Right ventricle myocardium superior (tissue), 1 donor: ENCODE results near the gene ABCC3. TPM values are rescaled to one million over a fixed set of nuclear protein-coding genes. Genes with fewer than 3 reads are reported as not detected.
"Not testable (repeated sequence)": the region's sequence is repeated elsewhere in the genome, so short reads cannot be mapped to it uniquely, and the experiment has no call there.

Experiments
- ATAC-seq: fragments of 200-7000 bp; cut with Tn5 transposase; one replicate; pipeline ENCODE4 v1.9.1; 2020; ENCODE audit warnings: mild to moderate bottlenecking; ENCODE audit not compliant: poor library complexity
- DNase-seq: peaks from one replicate; pipeline ENCODE4 v3.0.0-alpha.2; 2020
- intact Hi-C: fragments of 100-400 bp; cut with DNase I; formaldehyde crosslinking; loops from one replicate; pipeline ENCODE4 v1.11.2; 2022
- total RNA-seq: library from RNA; stranded (reverse); fragmentation: NEBNext Ultra II Directional; extraction: Animal tissue kit (Norgen Biotek cat#: 25700); gene quantifications from one replicate; pipeline ENCODE4 v1.2.1, GENCODE V29; 2021
- donor health status: DM: no; HTN: yes; CAD: no; lungs with severe emphysema.

ABCC3 gene
- total RNA-seq, 1 donor from 2014 or later = 0.43 TPM

DNA sequence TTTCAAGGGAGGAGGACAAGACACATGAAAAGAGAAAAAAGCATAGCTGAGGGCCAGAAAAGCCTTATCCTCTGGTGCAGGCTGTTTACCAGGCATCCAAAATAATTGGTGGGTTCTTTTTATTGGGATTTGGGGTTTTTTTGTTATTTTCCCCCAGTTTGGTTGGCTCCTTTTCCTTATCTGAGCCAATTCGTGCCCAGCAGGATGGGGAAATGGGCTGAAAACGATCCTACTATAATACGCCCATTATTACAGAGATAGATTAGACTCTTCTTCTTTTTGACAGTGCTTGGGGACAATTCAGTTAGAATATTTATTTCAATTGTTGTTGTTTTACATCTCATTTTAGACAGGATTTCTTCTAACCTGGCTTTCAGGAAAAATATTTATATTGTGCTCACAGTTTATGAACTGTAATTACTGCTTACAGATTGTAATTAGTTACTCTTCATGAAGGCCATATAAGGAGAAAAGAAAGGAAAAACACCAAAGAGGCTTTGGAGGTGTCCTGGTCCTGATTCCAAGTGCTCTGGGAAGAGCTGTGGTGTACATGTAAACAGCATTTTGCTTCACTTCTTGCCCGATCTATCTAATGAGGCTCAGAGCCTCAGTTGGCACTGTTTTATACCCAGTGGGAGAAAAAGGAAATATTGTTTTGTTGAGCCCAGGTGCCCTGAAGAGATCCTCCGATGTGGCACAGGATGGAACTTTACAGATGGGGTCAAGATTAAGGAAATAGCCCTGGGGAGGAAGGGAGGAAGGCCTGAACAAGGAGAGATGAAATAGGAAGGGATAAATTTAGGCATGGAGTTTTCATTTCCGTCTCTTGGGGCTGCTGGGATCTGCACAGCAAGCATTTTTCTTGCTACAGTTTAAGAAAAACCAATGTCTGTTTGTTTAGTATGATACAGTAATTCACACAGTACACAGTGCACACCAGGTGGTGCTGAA lies 73.6 kb downstream of the ABCC3 start:
- intact Hi-C loops = no loop called here
- DNase-seq (no peak), ATAC-seq (peak; percentile 28)

GRCh38 chr17:50709053-50709452 lies 74.4 kb downstream of the ABCC3 start:
- intact Hi-C loops, DNase-seq, ATAC-seq: not testable (repeated sequence)

GRCh38 chr17:50710025-50710424 lies 75.3 kb downstream of the ABCC3 start:
- intact Hi-C loops = no loop called here
- ATAC-seq (no peak), DNase-seq (no peak)

- no peak for DNase-seq
- intact Hi-C loops = no loop called here
- no peak for ATAC-seq
These were observed 76.0 kb downstream of the ABCC3 start for GRCh38 chr17:50710650-50711049.

DNA sequence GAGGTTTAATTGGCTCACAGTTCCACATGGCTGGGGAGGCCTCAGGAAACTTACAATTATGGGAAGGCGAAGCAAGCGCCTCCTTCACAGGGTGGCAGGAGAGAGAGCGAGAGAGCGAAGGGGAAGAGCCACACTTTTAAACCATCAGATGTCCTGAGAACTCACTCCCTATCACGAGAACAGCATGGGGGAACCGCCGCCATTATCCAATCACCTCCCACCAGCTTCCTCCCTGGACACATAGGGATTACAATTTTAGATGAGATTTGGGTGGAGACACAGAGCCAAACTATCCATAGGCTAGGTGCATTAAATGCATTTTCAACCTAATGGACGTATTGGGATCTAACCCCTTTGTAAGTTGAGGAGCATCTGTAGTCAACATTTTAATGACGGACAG lies 78.0 kb downstream of the ABCC3 start:
- ATAC-seq = no peak
- intact Hi-C loops = no loop called here
- DNase-seq = no peak

GRCh38 chr17:50715471-50715870 lies 80.8 kb downstream of the ABCC3 start:
- intact Hi-C loops = no loop called here

GRCh38 chr17:50719144-50719923 lies 84.7 kb downstream of the ABCC3 start, which contains the start of gene LUC7L3:
LUC7L3 (plus strand) TSS chr17:50719603; CDS start chr17:50719733, 130 bp downstream.
- peak; percentile 96 for DNase-seq
- peak; percentile 99 for ATAC-seq
- intact Hi-C loops = no loop called here

More at GRCh38 chr17:50715471-50715870, 80.8 kb downstream of the ABCC3 start:
- DNase-seq (no peak), ATAC-seq (no peak)

DNA sequence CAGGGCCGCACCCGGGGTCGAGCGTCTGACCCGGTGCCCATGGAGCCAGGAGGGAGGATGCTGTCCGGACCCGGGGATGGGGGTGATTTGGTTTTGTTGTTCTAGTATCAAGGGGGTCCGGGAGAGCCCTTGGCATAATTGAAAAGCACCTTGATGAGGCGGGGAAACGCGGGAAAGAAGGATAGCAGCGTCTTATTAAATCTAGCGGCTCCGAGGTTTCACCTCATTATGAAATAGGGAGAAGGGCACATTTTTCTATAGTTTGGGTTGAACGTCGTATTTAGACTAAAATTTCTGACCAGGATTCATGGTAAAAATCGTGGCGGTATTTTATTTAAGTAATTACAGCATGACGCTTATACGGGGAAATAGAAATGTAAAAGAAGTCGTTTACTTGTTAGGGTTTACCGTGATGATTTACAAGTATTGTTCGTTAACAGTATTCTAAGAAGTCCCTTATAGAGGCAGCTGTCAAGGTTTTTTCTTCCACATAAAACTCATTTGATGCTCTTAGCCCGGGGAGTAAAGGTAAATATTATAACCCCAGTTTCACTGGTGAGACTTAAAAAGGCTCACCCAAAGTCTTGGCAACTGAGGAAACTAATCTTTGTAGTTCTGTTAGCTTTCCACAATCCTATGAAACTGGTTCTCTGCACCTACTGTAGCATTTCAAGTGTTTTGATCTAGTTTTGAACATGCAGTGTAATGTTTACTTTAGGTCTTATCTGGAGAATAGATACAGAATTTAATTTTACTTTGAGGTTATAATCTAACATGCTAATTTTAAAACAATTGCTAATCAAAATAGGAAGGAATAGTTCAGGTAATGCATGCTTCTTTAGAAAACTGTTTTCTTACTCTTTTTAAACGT lies 85.5 kb downstream of the ABCC3 start:
- ATAC-seq (no peak), DNase-seq (no peak)
- intact Hi-C loops = no loop called here

GRCh38 chr17:50721194-50722010 lies 86.7 kb downstream of the ABCC3 start:
- intact Hi-C loops = no loop called here
- DNase-seq (no peak), ATAC-seq (no peak)

- DNase-seq = no peak
- intact Hi-C loops = no loop called here
- ATAC-seq = no peak
These were observed 88.1 kb downstream of the ABCC3 start for GRCh38 chr17:50722746-50723145.

DNA sequence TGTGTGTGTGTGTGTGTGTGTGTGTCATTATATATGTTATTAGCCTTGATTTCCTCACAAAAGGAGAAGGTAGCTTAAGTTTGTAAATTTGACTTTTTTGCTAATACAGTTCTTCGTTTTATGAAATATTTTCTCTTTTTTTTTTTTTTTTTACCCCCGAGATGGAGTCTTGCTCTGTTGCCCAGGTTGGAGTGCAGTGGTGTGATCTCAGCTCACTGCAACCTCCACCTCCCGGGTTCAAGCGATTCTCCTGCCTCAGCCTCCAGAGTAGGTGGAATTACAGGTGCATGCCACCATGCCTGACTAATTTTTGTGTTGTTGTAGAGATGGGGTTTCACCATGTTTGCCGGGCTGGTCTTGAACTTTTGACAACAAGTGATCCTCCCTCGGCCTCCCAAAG lies 89.9 kb downstream of the ABCC3 start:
- intact Hi-C loops = not testable (repeated sequence)

GRCh38 chr17:50725769-50726655 lies 91.3 kb downstream of the ABCC3 start:
- DNase-seq (no peak), ATAC-seq (no peak)
- intact Hi-C loops = no loop called here

More for the DNA sequence above, 89.9 kb downstream of the ABCC3 start:
- ATAC-seq, DNase-seq: not testable (repeated sequence)

DNA sequence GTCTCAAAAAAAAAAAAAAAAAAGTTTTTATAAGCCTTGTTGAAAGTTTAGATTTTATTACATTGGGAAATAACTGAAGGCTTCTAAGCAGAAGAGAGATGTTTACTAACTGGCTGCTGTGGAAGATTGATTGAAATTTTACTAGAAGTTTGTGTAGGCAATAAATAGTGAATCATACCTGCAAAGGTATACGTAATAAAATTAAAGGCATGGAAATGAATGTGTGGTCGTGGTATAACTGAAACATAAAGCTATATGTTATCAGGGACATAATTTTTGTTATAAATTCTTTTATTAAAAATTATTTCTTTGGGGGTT lies 93.4 kb downstream of the ABCC3 start:
- intact Hi-C loops = no loop called here
- DNase-seq (no peak), ATAC-seq (no peak)

GRCh38 chr17:50728881-50729765 lies 94.4 kb downstream of the ABCC3 start:
- intact Hi-C loops = no loop called here
- DNase-seq = no peak
- peak; percentile 16 for ATAC-seq

- intact Hi-C loops = no loop called here
- ATAC-seq = no peak
- DNase-seq = no peak
These were observed 97.1 kb downstream of the ABCC3 start for GRCh38 chr17:50731575-50732460.
